AG10803 (cell line): ENCODE measurements around the gene LYVE1.

Experiments used
- DNase-seq: peaks from one replicate; pipeline ENCODE4 v3.0.0; 2010; ENCODE audit warnings: low read depth
- H3K4me3 ChIP-seq: 2 replicates; pipeline ENCODE4 v1.5.1; 2011; ENCODE audit warnings: mild to moderate bottlenecking, low read length, control low read depth
- TF ChIP-seq, protein P1 (sequence below): conservative IDR thresholded peaks from 2 replicates; pipeline ENCODE4 v1.5.1; 2011; ENCODE audit warnings: mild to moderate bottlenecking, low read length, control low read depth, inconsistent platforms

LYVE1 gene

DNA sequence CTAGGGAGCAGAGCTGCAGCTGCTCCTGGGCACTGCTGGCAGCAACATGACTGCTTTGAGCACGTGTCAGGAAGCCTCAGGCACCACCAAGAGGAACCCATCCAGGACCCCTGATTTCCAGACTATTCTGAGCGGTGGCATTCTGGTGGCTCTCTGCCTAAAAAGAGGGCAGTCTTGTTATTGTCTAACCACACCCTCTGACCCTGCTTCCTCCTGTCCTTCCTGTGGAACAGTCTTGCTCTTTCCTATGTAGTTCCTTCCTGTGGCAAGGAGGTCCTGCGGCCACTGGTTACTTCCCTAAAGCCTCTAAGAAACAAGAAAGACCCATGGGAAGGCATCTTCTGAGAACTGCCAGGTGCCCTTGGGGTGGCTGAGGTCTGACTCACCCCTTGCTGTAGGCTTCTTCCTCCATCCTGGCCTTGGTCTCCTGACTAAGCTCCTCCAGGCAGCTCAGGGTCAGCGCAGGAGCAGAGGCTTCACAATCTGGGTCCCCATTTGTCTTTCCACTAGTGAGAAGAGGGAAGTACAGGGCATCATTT, 13.1 kb upstream of the LYVE1 start:
- no peak for DNase-seq
- H3K4me3 ChIP-seq = no peak overlapping the region

GRCh38 chr11:10580623-10581022, 12.2 kb upstream of the LYVE1 start:
- no peak overlapping the region for H3K4me3 ChIP-seq
- DNase-seq = no peak
- TF ChIP-seq, protein P1, sequence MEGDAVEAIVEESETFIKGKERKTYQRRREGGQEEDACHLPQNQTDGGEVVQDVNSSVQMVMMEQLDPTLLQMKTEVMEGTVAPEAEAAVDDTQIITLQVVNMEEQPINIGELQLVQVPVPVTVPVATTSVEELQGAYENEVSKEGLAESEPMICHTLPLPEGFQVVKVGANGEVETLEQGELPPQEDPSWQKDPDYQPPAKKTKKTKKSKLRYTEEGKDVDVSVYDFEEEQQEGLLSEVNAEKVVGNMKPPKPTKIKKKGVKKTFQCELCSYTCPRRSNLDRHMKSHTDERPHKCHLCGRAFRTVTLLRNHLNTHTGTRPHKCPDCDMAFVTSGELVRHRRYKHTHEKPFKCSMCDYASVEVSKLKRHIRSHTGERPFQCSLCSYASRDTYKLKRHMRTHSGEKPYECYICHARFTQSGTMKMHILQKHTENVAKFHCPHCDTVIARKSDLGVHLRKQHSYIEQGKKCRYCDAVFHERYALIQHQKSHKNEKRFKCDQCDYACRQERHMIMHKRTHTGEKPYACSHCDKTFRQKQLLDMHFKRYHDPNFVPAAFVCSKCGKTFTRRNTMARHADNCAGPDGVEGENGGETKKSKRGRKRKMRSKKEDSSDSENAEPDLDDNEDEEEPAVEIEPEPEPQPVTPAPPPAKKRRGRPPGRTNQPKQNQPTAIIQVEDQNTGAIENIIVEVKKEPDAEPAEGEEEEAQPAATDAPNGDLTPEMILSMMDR = no peak

More for the DNA sequence above, 13.1 kb upstream of the LYVE1 start:
- TF ChIP-seq, protein P1 = no peak

DNA sequence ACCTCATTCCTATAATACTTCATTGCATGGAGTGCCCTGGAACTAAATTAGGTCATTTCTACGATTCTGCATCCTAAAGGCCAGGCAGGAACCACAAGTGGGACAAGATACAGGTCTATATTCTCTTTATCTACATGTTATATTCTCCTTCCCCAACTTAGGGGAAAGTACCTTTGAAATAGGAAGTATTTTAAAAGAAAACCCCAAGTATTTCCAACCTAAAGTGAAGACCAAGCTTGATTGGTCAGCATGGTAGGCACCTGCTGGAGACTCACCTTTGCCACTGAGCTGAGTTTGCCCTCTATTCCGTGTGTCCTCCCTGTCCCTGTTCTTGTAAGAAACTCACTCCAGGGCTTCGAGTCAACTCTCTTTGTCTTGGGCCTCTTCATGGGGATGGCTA, 11.2 kb upstream of the LYVE1 start:
- TF ChIP-seq, protein P1 = no peak
- no peak overlapping the region for H3K4me3 ChIP-seq
- DNase-seq = no peak

- no peak for DNase-seq
- H3K4me3 ChIP-seq = no peak overlapping the region
- TF ChIP-seq, protein P1 = no peak
Observed at GRCh38 chr11:10576035-10576398, 7.6 kb upstream of the LYVE1 start.

- TF ChIP-seq, protein P1 = no peak
- no peak overlapping the region for H3K4me3 ChIP-seq
Observed at GRCh38 chr11:10575346-10576034, 7.0 kb upstream of the LYVE1 start.

GRCh38 chr11:10573556-10573955, 5.1 kb upstream of the LYVE1 start:
- TF ChIP-seq, protein P1 = no peak
- no peak overlapping the region for H3K4me3 ChIP-seq
- no peak for DNase-seq

More at GRCh38 chr11:10575346-10576034, 7.0 kb upstream of the LYVE1 start:
- no peak for DNase-seq

- H3K4me3 ChIP-seq = no peak overlapping the region
- TF ChIP-seq, protein P1 = no peak
- DNase-seq = no peak
Observed at GRCh38 chr11:10573028-10573427, 4.6 kb upstream of the LYVE1 start.
